ENCODE data around the gene DSG4. TPM values are rescaled to one million over a fixed set of nuclear protein-coding genes. Genes with fewer than 3 reads are reported as not detected.
"Not testable (repeated sequence)": the region's sequence is repeated elsewhere in the genome, so short reads cannot be mapped to it uniquely, and the experiment has no call there.

DSG4 gene
- total RNA-seq = not detected

DNA sequence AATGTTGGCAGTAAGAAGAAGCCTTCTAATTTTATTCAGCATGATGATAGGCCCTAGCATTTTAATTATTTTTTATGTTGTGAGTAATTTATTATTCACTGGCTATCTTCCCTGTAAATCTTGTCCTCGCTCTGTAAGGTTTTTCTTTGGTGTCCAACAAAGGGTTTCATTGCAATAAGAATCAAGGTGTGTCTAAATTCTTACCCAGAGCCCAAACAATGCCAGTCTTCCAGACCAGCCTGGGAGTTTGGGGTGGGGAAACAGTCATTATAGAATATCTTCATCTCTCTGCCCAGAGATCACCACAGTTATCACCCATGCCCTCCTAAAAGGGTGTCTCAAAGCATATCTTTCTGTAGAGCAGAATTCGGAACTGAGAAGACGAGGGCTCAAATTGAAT, at the start of gene DSG4:
DSG4 (plus strand) TSS at position 301 of the 400 bp plus-strand sequence. CDS start 135 bp downstream, outside the sequence.
- no peak for ATAC-seq (replicated peaks)
- Mint-ChIP-seq H3K4me1 (no peaks in the 10 kb centered on the region), H3K36me3 (ENCODE audit: low read depth) (no peaks in the 10 kb centered on the region), H3K27me3 (no peaks in the 10 kb centered on the region), H3K4me3 (no peak within 1 kb of the TSS), H3K27ac (no peak within 1 kb of the TSS), H3K9me3 (peaks cover 3% of the 10 kb centered on the region)

DNA sequence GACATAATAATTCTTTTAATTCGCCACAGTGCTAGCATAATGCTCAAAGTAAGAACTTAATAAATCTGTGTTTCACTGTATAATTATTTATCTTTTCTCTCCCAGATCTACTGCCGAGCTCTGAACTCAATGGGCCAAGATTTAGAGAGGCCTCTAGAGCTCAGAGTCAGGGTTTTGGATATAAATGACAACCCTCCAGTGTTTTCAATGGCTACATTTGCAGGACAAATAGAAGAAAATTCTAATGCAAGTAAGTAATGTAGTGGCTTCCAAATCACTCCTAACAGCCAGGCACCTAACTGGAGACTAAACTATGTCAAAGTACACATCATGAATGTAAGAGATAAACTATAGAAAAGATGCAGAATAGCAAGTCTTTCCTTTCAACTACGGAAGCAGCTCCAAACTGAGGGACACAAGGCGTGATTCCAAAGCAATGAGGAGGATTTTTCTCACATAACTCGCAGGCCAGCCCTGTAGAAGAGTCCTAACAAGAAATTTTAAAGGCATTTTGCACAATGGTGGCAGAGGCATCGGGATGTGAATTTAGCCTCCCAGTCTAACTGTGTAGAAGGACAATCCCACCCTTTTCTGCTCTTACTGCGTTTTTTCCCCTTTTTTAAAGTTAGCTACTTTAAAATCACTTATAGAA, 46.7 kb upstream of the DSG4 start:
- no peak for ATAC-seq (replicated peaks)
- Mint-ChIP-seq H3K27ac (no peak overlapping the region), H3K9me3 (peaks cover 4% of the 10 kb centered on the region), H3K4me1 (no peaks in the 10 kb centered on the region), H3K27me3 (no peaks in the 10 kb centered on the region), H3K36me3 (ENCODE audit: low read depth) (no peaks in the 10 kb centered on the region), H3K4me3 (no peak overlapping the region)

DNA sequence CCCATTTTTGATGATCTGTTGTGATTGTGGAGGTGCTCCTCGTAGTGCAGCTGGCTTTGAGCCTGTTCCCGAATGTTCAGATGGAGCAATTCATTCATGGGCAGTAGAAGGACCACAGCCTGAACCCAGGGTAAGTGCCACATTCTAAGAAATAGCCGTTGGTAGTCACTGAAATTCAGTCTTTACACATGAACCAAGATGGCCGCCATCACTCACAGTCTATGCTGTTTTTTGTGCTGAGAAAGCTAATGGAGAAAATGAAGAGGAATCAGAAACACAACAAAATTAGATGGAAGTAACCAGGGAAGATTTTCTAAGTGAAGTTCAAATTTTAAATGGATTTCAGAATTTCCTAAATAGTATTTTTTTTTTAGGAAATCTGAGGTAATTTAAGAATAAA, 33.1 kb upstream of the DSG4 start:
- ATAC-seq (replicated peaks) = no peak
- Mint-ChIP-seq H3K27me3 (no peaks in the 10 kb centered on the region), H3K27ac (no peak overlapping the region), H3K4me3 (no peak overlapping the region), H3K36me3 (ENCODE audit: low read depth) (no peaks in the 10 kb centered on the region), H3K9me3 (peaks cover 7% of the 10 kb centered on the region), H3K4me1 (no peaks in the 10 kb centered on the region)

DNA sequence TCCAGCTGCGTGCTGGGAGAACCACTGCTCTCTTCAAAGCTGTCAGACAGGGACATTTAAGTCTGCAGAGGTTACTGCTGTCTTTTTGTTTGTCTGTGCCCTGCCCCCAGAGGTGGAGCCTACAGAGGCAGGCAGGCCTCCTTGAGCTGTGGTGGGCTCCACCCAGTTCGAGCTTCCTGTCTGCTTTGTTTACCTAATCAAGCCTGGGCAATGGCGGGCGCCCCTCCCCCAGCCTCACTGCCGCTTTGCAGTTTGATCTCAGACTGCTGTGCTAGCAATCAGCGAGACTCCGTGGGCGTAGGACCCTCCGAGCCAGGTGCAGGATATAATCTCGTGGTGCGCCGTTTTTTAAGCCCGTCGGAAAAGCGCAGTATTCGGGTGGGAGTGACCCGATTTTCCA, 23.2 kb upstream of the DSG4 start:
- ATAC-seq (replicated peaks); H3K4me1 Mint-ChIP-seq; H3K4me3 Mint-ChIP-seq; H3K27me3 Mint-ChIP-seq; H3K36me3 Mint-ChIP-seq (ENCODE audit: low read depth); H3K27ac Mint-ChIP-seq; H3K9me3 Mint-ChIP-seq: not testable (repeated sequence)

GRCh38 chr18:31354990-31355389, 21.6 kb upstream of the DSG4 start:
- no peak for ATAC-seq (replicated peaks)
- Mint-ChIP-seq H3K36me3 (ENCODE audit: low read depth) (no peaks in the 10 kb centered on the region), H3K9me3 (no peaks in the 10 kb centered on the region), H3K27ac (no peak overlapping the region), H3K4me3 (no peak overlapping the region), H3K27me3 (no peaks in the 10 kb centered on the region), H3K4me1 (no peaks in the 10 kb centered on the region)

GRCh38 chr18:31356025-31356424, 20.6 kb upstream of the DSG4 start:
- ATAC-seq (replicated peaks) = no peak
- H3K36me3 Mint-ChIP-seq (ENCODE audit: low read depth) = no peaks in the 10 kb centered on the region
- no peaks in the 10 kb centered on the region for H3K9me3 Mint-ChIP-seq
- H3K27me3 Mint-ChIP-seq = no peaks in the 10 kb centered on the region
- no peaks in the 10 kb centered on the region for H3K4me1 Mint-ChIP-seq
- H3K4me3 Mint-ChIP-seq = no peak overlapping the region
- no peak overlapping the region for H3K27ac Mint-ChIP-seq

DNA sequence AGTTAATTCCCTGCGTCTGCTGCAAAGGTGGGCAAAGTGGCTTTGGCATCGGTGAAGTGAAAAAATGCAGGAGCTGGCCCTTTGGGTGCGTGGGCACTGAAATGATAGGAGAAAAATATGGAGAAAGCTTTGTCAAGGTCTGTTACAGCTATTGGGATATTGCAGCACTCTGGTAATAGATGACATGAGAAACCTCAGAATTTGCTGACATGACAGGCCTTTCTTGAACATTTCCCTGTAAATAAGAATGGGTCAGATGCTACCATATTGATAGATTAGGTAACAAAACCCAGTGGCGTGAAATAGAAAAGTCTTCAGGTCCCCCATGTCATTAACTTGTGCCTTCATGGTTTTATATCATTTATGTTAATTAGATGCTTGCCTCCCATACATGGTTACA, 12.4 kb upstream of the DSG4 start:
- Mint-ChIP-seq H3K36me3 (ENCODE audit: low read depth) (no peaks in the 10 kb centered on the region), H3K27ac (no peak overlapping the region), H3K9me3 (peaks cover 12% of the 10 kb centered on the region), H3K4me1 (no peaks in the 10 kb centered on the region), H3K4me3 (no peak overlapping the region), H3K27me3 (no peaks in the 10 kb centered on the region)
- ATAC-seq (replicated peaks) = no peak

- Mint-ChIP-seq H3K27ac (no peak overlapping the region), H3K36me3 (ENCODE audit: low read depth) (no peaks in the 10 kb centered on the region)
Measured at GRCh38 chr18:31369478-31369877, 7.1 kb upstream of the DSG4 start.

GRCh38 chr18:31371989-31372388, 4.6 kb upstream of the DSG4 start:
- H3K4me3 Mint-ChIP-seq = no peak overlapping the region
- no peak overlapping the region for H3K27ac Mint-ChIP-seq
- H3K27me3 Mint-ChIP-seq = no peaks in the 10 kb centered on the region
- no peak for ATAC-seq (replicated peaks)
- peaks cover 6% of the 10 kb centered on the region for H3K9me3 Mint-ChIP-seq
- no peaks in the 10 kb centered on the region for H3K36me3 Mint-ChIP-seq (ENCODE audit: low read depth)
- H3K4me1 Mint-ChIP-seq = no peaks in the 10 kb centered on the region

More at GRCh38 chr18:31369478-31369877, 7.1 kb upstream of the DSG4 start:
- Mint-ChIP-seq H3K4me3 (no peak overlapping the region), H3K27me3 (no peaks in the 10 kb centered on the region), H3K4me1 (no peaks in the 10 kb centered on the region), H3K9me3 (peaks cover 6% of the 10 kb centered on the region)
- ATAC-seq (replicated peaks) = no peak

GRCh38 chr18:31373641-31374040, 2.9 kb upstream of the DSG4 start:
- Mint-ChIP-seq H3K4me1 (no peaks in the 10 kb centered on the region), H3K27me3 (no peaks in the 10 kb centered on the region), H3K9me3 (peaks cover 3% of the 10 kb centered on the region), H3K27ac (no peak overlapping the region), H3K36me3 (ENCODE audit: low read depth) (no peaks in the 10 kb centered on the region), H3K4me3 (no peak overlapping the region)
- ATAC-seq (replicated peaks) = no peak

- H3K36me3 Mint-ChIP-seq (ENCODE audit: low read depth) = no peaks in the 10 kb centered on the region
Measured at GRCh38 chr18:31380912-31381311, 4.3 kb downstream of the DSG4 start.

GRCh38 chr18:31382107-31382506, 5.5 kb downstream of the DSG4 start:
- no peak overlapping the region for H3K4me3 Mint-ChIP-seq
- peaks cover 4% of the 10 kb centered on the region for H3K9me3 Mint-ChIP-seq
- ATAC-seq (replicated peaks) = no peak
- H3K4me1 Mint-ChIP-seq = no peaks in the 10 kb centered on the region
- H3K27ac Mint-ChIP-seq = no peak overlapping the region
- H3K36me3 Mint-ChIP-seq (ENCODE audit: low read depth) = no peaks in the 10 kb centered on the region
- H3K27me3 Mint-ChIP-seq = no peaks in the 10 kb centered on the region

More at GRCh38 chr18:31380912-31381311, 4.3 kb downstream of the DSG4 start:
- ATAC-seq (replicated peaks) = no peak
- Mint-ChIP-seq H3K27ac (no peak overlapping the region), H3K4me1 (no peaks in the 10 kb centered on the region), H3K4me3 (no peak overlapping the region), H3K9me3 (peaks cover 4% of the 10 kb centered on the region), H3K27me3 (no peaks in the 10 kb centered on the region)

DNA sequence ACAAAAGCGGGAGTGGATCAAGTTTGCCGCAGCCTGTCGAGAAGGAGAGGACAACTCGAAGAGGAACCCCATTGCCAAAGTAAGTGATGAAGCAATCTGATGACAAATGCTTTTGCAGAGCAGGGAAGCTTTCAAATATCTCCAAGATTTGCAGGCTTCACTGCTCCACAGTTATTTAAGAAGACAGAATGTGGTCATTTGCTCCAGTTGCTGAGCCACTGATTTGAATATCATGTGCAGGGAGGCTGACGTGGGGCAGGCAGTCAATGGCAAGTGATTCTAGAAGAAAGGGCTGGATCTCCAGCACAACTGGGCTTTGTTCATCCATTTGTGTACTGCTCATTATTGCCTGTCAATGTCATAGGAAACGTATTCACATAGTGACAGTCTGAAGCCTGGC, 10.2 kb downstream of the DSG4 start:
- Mint-ChIP-seq H3K36me3 (ENCODE audit: low read depth) (no peaks in the 10 kb centered on the region), H3K9me3 (peaks cover 4% of the 10 kb centered on the region), H3K27ac (no peak overlapping the region), H3K4me1 (no peaks in the 10 kb centered on the region), H3K27me3 (no peaks in the 10 kb centered on the region), H3K4me3 (no peak overlapping the region)
- no peak for ATAC-seq (replicated peaks)

DNA sequence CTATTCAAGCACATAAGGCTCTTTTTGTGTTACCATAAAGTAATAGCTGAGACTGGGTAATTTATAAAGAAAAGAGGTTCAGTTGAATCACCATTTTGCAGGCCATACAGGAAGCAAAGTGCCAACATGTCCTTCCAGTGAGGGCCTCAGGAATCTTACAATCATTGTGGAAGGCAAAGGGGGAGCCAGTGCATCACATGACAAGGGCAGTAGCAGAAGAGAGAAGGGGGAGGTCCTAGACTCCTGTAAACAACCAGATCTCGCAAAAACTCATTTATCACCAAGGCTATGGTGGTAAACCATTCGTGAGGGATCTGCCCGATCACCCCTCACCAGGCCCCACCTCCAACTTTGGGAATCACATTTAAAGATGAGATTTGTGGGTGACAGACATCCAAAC, 16.7 kb downstream of the DSG4 start:
- Mint-ChIP-seq H3K4me3 (no peak overlapping the region), H3K27me3 (no peaks in the 10 kb centered on the region), H3K27ac (no peak overlapping the region), H3K9me3 (no peaks in the 10 kb centered on the region), H3K36me3 (ENCODE audit: low read depth) (no peaks in the 10 kb centered on the region), H3K4me1 (no peaks in the 10 kb centered on the region)
- ATAC-seq (replicated peaks) = no peak

- no peaks in the 10 kb centered on the region for H3K4me1 Mint-ChIP-seq
- H3K4me3 Mint-ChIP-seq = no peak overlapping the region
- peaks cover 3% of the 10 kb centered on the region for H3K9me3 Mint-ChIP-seq
- no peak overlapping the region for H3K27ac Mint-ChIP-seq
- H3K27me3 Mint-ChIP-seq = no peaks in the 10 kb centered on the region
- no peaks in the 10 kb centered on the region for H3K36me3 Mint-ChIP-seq (ENCODE audit: low read depth)
- no peak for ATAC-seq (replicated peaks)
Measured at GRCh38 chr18:31396796-31397612, 20.4 kb downstream of the DSG4 start.

Data from activated T-helper 17 cell treated with anti-CD3 and anti-CD28 coated beads, Interleukin-2, amount 50 U/mL, for 72 hours (primary cell).